NB4 (cell line): ENCODE measurements around the gene NAV1.
"Not testable (repeated sequence)": the region's sequence is repeated elsewhere in the genome, so short reads cannot be mapped to it uniquely, and the experiment has no call there.

ENCODE experiments used
- DNase-seq: peaks from one replicate; pipeline ENCODE4 v3.0.0; 2010; ENCODE audit warnings: low read depth
- H3K4me3 ChIP-seq: one replicate; pipeline ENCODE4 v1.5.1; 2011; ENCODE audit warnings: mild to moderate bottlenecking, low read depth, low read length, moderate library complexity
- CTCF ChIP-seq: IDR thresholded peaks from one replicate; pipeline ENCODE4 v1.5.1; 2012; ENCODE audit warnings: low read depth, low read length
- MAX ChIP-seq: IDR thresholded peaks from 2 replicates; pipeline ENCODE4 v1.6.1; 2011; ENCODE audit warnings: low read depth, low read length
- MYC ChIP-seq: IDR thresholded peaks from 2 replicates; pipeline ENCODE4 v1.6.1; 2011; ENCODE audit warnings: low read depth, low read length
- POLR2A ChIP-seq: IDR thresholded peaks from 2 replicates; pipeline ENCODE4 v1.6.1; 2011; ENCODE audit warnings: mild to moderate bottlenecking; ENCODE audit not compliant: insufficient read length; ENCODE audit errors: extremely low read depth

NAV1 gene, protein sequence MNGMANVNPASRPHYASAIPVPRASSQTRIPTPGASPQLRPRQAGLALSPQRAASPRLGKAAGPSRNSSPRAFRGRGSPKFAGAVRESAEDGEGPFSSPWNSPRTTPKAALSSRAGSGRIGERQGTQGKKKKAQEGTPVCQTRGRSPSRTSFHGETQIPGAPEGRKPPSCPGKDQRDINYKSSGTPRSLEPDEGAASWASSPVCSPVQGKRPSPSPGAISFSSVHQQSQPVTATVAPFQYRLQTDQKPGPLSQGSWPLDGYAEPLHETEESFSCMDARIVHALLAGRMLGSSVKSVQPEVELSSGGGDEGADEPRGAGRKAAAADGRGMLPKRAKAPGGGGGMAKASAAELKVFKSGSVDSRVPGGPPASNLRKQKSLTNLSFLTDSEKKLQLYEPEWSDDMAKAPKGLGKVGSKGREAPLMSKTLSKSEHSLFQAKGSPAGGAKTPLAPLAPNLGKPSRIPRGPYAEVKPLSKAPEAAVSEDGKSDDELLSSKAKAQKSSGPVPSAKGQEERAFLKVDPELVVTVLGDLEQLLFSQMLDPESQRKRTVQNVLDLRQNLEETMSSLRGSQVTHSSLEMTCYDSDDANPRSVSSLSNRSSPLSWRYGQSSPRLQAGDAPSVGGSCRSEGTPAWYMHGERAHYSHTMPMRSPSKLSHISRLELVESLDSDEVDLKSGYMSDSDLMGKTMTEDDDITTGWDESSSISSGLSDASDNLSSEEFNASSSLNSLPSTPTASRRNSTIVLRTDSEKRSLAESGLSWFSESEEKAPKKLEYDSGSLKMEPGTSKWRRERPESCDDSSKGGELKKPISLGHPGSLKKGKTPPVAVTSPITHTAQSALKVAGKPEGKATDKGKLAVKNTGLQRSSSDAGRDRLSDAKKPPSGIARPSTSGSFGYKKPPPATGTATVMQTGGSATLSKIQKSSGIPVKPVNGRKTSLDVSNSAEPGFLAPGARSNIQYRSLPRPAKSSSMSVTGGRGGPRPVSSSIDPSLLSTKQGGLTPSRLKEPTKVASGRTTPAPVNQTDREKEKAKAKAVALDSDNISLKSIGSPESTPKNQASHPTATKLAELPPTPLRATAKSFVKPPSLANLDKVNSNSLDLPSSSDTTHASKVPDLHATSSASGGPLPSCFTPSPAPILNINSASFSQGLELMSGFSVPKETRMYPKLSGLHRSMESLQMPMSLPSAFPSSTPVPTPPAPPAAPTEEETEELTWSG (N-terminal part only)

DNA sequence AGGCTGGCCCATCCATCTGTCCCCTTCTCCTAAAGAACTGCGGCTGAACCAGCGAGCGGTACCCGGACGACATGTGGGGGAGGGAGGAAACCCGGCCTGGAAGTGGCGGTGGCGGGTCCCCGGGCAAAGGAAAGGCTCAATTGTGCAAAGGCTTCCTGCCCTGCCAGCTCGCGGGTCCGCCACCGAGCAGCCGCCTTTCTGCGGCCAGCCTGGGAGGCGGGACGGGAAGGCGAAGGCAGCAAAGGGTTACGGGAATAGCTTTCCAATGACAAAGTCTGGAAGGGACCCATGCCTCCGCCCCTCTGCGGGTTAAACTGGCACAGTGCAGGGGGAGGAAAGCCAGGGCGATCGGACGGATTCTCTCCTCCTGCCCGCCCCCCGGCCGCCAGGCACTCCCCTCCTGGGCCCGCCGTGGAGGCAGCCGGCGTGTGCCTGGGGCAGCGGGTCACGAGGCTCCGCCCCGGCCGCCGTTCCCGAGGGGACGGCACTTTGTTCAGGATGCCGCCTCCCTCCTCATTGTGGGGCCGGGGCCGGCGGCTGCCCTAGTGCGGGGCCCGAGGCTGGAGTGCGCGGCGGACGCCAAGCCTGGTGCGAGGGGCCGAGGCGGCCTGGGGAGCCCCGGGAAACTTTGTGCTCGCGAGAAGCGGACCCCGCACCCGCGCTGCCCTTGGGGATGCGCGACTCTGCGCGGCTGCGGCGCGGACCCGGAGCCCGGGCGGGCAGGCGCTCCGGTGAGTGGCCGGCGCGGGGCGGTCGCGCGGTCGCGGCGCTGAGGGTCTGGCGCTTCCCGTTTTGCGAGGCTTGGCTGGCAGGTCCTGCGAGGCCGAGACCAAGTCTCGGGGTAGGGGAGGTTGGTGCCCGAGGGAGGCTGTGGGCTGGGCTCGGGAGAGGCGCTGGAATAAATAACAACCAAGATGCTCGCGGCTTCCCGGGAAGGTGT lies at the start of gene NAV1:
Gene NAV1, plus strand, starts transcription at position 516 of the 940 bp plus-strand sequence. CDS start 83,758 bp downstream, outside the sequence.
- DNase-seq = no peak
- no peak within 1 kb of the TSS for H3K4me3 ChIP-seq
- TF ChIP-seq MAX = no peak
- TF ChIP-seq CTCF = no peak
- TF ChIP-seq POLR2A = no peak
- no peak for TF ChIP-seq MYC

GRCh38 chr1:201489643-201490261 lies 49.2 kb upstream of the NAV1 start:
- no peak overlapping the region for H3K4me3 ChIP-seq
- TF ChIP-seq POLR2A = no peak
- TF ChIP-seq MYC = no peak
- no peak for TF ChIP-seq MAX
- TF ChIP-seq CTCF = no peak
- peak; percentile 28 for DNase-seq

DNA sequence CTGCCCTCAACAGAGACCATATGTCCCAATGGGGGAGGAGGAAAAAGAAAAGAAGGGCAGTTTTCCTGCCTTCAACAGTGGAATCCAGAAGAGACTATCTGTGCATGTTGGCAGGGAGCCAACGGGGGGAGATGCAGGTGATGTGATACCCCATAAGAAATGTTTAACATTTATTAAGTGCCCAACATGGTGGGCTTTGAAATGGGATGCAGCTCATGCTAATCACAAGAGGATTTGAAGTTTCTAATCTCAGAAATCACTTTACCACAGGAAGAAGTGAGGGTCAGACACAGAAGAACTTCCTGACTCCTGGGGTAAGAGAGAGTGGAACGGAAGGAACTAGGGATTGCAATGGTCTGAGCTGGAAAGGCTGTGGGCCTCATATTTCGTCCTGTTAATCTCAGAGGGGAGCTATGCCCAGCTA lies 48.2 kb upstream of the NAV1 start:
- DNase-seq = no peak
- H3K4me3 ChIP-seq = no peak overlapping the region
- TF ChIP-seq MAX (no peak), MYC (no peak), CTCF (no peak), POLR2A (no peak)

GRCh38 chr1:201491896-201492511 lies 46.9 kb upstream of the NAV1 start:
- TF ChIP-seq MYC (no peak), CTCF (no peak), MAX (no peak), POLR2A (no peak)
- no peak overlapping the region for H3K4me3 ChIP-seq
- no peak for DNase-seq

DNA sequence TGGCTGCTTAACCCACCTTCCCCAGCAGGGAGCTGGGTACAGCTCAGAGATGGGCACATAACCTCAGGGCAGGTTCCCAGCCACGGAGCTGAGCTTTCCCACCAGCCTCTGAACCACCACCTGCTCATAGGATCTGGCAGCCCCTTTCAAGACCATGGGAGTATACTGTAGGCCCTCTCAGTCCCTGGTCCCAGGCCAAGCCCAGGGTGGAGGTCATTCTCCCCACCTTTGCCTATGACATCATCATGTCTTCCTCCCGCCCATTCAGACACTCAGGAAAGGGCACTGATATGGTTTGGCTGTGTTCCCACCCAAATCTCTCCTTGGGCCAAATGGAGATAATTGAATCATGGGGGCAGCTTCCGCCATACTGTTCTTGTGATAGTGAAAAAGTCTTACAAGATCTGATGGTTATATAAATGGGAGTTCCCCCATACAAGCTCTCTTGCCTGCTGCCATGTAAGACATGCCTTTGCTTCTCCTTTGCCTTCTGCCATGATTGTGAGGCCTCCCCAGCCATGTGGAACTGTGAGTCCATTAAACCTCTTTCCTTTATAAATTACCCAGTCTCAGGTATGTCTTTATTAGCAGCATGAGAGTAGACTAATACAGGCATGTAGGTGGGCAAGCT lies 45.8 kb upstream of the NAV1 start:
- DNase-seq, H3K4me3 ChIP-seq: not testable (repeated sequence)
